GM13976 (cell line): Measurements from ENCODE around the gene NPIPA5.
"Not testable (repeated sequence)": the region's sequence is repeated elsewhere in the genome, so short reads cannot be mapped to it uniquely, and the experiment has no call there.

Experiments
- DNase-seq: peaks from one replicate; pipeline ENCODE4 v3.0.0; 2012; ENCODE audit warnings: low spot score
- in situ Hi-C: fragments of 300-500 bp; cut with MboI; formaldehyde crosslinking; loops from one replicate; pipeline ENCODE4 v1.12.0; 2022; ENCODE audit warnings: low sequenced_read_pairs, mixed read lengths, inconsistent platforms; ENCODE audit not compliant: unreplicated experiment
- TF ChIP-seq, protein P1 (sequence below): IDR thresholded peaks from 2 replicates; pipeline ENCODE4 v1.5.1; 2012; ENCODE audit warnings: borderline replicate concordance, mild to moderate bottlenecking; ENCODE audit not compliant: insufficient read depth; ENCODE audit errors: extremely low read depth, missing control alignments, control extremely low read depth

Gene NPIPA5

GRCh38 chr16:15417197-15417596 is 39.1 kb upstream of the NPIPA5 start:
- no peak for DNase-seq
- TF ChIP-seq, protein P1, sequence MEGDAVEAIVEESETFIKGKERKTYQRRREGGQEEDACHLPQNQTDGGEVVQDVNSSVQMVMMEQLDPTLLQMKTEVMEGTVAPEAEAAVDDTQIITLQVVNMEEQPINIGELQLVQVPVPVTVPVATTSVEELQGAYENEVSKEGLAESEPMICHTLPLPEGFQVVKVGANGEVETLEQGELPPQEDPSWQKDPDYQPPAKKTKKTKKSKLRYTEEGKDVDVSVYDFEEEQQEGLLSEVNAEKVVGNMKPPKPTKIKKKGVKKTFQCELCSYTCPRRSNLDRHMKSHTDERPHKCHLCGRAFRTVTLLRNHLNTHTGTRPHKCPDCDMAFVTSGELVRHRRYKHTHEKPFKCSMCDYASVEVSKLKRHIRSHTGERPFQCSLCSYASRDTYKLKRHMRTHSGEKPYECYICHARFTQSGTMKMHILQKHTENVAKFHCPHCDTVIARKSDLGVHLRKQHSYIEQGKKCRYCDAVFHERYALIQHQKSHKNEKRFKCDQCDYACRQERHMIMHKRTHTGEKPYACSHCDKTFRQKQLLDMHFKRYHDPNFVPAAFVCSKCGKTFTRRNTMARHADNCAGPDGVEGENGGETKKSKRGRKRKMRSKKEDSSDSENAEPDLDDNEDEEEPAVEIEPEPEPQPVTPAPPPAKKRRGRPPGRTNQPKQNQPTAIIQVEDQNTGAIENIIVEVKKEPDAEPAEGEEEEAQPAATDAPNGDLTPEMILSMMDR: no peak
- in situ Hi-C loops: no loop called here

DNA sequence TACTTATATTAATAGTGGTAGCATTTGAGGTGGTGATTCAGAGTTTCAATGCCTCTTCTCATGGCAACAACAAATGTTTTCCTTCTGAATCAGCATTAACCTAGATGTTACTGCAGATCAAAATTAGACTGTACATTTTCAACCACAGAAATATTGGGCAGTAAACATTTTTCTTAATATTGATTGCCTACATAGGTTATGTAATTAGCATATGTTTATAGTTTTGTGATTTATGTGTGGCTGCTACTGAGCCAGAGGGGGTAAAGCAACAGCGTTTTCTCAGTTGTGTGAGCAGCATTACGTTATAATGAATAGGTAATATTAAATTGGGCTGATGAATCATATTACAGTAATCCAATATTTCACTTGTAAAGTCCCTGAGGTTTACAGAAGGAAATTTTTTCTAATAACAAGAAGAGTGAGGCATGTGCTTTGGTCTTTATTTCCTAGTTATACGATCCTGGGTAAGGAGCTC is 37.5 kb upstream of the NPIPA5 start:
- TF ChIP-seq, protein P1: no peak
- DNase-seq: no peak
- in situ Hi-C loops: no loop called here

DNA sequence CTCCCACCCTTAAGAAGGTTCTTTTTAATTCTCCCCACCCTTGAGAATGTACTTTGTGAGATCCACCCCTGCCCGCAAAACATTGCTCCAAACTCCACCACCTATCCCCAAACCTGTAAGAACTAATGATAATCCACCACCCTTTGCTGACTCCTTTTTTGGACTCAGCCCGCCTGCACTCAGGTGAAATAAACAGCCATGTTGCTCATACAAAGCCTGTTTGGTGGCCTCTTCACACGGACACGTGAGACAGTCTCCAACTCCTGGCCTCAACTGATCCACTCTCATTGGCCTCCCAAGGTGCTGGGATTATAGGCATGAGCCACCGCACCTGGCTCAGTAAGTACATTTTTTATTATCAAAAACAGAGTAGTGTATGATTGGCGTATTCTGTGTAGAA is 31.4 kb upstream of the NPIPA5 start:
- DNase-seq, in situ Hi-C loops: not testable (repeated sequence)

GRCh38 chr16:15407756-15408155 is 29.7 kb upstream of the NPIPA5 start:
- DNase-seq, in situ Hi-C loops: not testable (repeated sequence)

- in situ Hi-C loops: no loop called here
- TF ChIP-seq, protein P1: no peak
- no peak for DNase-seq
Observed at GRCh38 chr16:15404792-15405191, 26.7 kb upstream of the NPIPA5 start.

GRCh38 chr16:15404091-15404490 is 26.0 kb upstream of the NPIPA5 start:
- in situ Hi-C loops, DNase-seq: not testable (repeated sequence)

- in situ Hi-C loops: no loop called here
Observed at GRCh38 chr16:15403392-15403995, 25.4 kb upstream of the NPIPA5 start.

DNA sequence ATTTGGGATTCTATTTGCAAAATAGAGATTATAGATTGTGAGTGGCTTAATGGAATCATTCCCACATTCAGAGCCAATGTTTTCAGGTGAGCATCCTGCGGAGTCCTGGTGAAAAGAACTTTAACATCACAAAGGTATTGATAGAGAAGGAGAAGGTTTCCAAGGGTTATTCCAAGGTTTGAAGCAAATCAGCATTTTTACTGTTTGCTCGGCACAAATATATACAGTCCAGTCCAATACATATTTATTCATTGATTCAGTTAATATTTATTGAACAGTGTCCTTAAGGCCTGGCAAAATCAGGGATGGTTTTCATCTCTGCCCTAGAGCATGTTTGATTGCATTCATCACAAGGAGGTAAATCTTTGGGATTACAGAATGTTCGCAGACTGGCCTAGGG is 23.9 kb upstream of the NPIPA5 start:
- in situ Hi-C loops: no loop called here
- TF ChIP-seq, protein P1: no peak

More at GRCh38 chr16:15403392-15403995, 25.4 kb upstream of the NPIPA5 start:
- TF ChIP-seq, protein P1: no peak
- no peak for DNase-seq

DNA sequence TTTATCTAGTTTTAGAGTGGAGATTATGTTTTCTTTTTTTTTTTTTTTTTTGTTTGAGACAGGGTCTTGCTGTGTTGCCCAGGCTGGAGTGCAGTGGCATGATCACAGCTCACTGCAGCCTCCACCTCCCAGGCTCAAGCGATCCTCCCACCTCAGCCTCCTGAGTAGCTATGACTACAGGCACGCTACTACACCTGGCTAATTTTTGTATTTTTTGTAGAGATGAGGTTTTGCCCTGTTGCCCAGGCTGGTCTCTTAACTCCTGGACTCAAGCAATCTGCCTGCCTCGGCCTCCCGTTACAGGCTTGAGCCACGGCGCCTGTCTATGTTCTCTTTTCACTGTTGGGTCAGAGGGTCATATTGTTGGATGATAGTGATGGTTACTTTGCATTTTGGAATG is 22.2 kb upstream of the NPIPA5 start:
- DNase-seq, in situ Hi-C loops: not testable (repeated sequence)

More for the DNA sequence above, 23.9 kb upstream of the NPIPA5 start:
- DNase-seq: no peak
